ENCODE results near the gene CPHXL2. TPM values are rescaled to one million over a fixed set of nuclear protein-coding genes. Genes with fewer than 3 reads are reported as not detected.

The CPHXL2 gene
- total RNA-seq, 4 donors from 2014 or later, result not detected

- Histone ChIP-seq H3K4me1 (no peaks in the 10 kb centered on the region), H3K9me3 (no peaks in the 10 kb centered on the region), H3K36me3 (peaks cover under 1 to 97% of the 10 kb centered on the region in 2 donors), H3K27me3 (no peaks in the 10 kb centered on the region), H3K27ac (no peak overlapping the region), H3K4me3 (no peak overlapping the region)
- intact Hi-C loops (cut with DNase I; ENCODE audit: low total_unique reads) (no loop called here), in situ Hi-C loops (cut with MboI; ENCODE audit: low sequenced_read_pairs in 4 of 4) (loop anchor here in 1 of 4 donors (25.0 kb wide), 2 partner anchors 173 to 648 kb away; partner anchors contain the start of genes TMEM170A, WDR59 and ZNRF1)
- TF ChIP-seq POLR2A (IDR thresholded peaks at IDR 0.05), result no peak
- TF ChIP-seq, protein P1, sequence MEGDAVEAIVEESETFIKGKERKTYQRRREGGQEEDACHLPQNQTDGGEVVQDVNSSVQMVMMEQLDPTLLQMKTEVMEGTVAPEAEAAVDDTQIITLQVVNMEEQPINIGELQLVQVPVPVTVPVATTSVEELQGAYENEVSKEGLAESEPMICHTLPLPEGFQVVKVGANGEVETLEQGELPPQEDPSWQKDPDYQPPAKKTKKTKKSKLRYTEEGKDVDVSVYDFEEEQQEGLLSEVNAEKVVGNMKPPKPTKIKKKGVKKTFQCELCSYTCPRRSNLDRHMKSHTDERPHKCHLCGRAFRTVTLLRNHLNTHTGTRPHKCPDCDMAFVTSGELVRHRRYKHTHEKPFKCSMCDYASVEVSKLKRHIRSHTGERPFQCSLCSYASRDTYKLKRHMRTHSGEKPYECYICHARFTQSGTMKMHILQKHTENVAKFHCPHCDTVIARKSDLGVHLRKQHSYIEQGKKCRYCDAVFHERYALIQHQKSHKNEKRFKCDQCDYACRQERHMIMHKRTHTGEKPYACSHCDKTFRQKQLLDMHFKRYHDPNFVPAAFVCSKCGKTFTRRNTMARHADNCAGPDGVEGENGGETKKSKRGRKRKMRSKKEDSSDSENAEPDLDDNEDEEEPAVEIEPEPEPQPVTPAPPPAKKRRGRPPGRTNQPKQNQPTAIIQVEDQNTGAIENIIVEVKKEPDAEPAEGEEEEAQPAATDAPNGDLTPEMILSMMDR (IDR thresholded peaks at IDR 0.05 in 4 of 5, conservative IDR thresholded peaks at IDR 0.05 in 1 of 5), result no peak
- ATAC-seq (no peak), DNase-seq (no peak)
Observed at GRCh38 chr16:75635036-75635435, 41.8 kb downstream of the CPHXL2 start.

- TF ChIP-seq, protein P1 (IDR thresholded peaks at IDR 0.05 in 4 of 5, conservative IDR thresholded peaks at IDR 0.05 in 1 of 5), result no peak
- no peak for TF ChIP-seq POLR2A (IDR thresholded peaks at IDR 0.05)
Observed at GRCh38 chr16:75632857-75633256, 44.0 kb downstream of the CPHXL2 start.

DNA sequence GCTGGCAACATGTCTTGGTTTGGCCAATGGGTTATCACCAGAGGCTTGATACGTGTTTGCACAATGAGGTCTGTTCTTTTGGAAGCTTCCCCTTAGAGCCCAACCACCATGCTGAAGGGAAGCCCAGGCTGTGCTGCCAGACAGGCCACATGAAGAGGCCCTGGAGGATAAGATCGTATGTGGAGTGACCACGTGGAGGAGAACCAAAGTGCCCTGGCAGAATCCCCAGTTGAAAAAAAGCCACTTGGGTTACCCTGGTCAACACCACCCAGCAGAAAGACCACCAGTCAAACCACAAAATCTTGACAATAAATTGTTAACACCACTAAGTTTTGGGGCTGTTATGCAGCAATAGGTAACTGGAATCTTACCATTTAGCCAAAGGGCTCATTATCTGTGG lies 46.8 kb downstream of the CPHXL2 start:
- Histone ChIP-seq H3K4me1 (peaks cover 0 to 4% of the 10 kb centered on the region in 2 donors), H3K9me3 (no peaks in the 10 kb centered on the region), H3K36me3 (peaks cover 2 to 95% of the 10 kb centered on the region in 2 donors), H3K27ac (no peak overlapping the region), H3K4me3 (no peak overlapping the region), H3K27me3 (no peaks in the 10 kb centered on the region)
- no peak for DNase-seq
- in situ Hi-C loops (cut with MboI; ENCODE audit: low sequenced_read_pairs in 4 of 4), result loop anchor here in 1 of 4 donors (25.0 kb wide), 2 partner anchors 168 to 643 kb away; partner anchors contain the start of genes TMEM170A, WDR59 and ZNRF1
- intact Hi-C loops (cut with DNase I; ENCODE audit: low total_unique reads), result no loop called here
- TF ChIP-seq POLR2A (IDR thresholded peaks at IDR 0.05), result no peak
- TF ChIP-seq, protein P1 (IDR thresholded peaks at IDR 0.05 in 4 of 5, conservative IDR thresholded peaks at IDR 0.05 in 1 of 5), result no peak
- no peak for ATAC-seq

More at GRCh38 chr16:75632857-75633256, 44.0 kb downstream of the CPHXL2 start:
- no peak for DNase-seq
- Histone ChIP-seq H3K4me3 (no peak overlapping the region), H3K9me3 (no peaks in the 10 kb centered on the region), H3K4me1 (peaks cover 0 to 4% of the 10 kb centered on the region in 2 donors), H3K27ac (no peak overlapping the region), H3K27me3 (no peaks in the 10 kb centered on the region), H3K36me3 (peaks cover 2 to 97% of the 10 kb centered on the region in 2 donors)
- no peak for ATAC-seq
- intact Hi-C loops (cut with DNase I; ENCODE audit: low total_unique reads), result no loop called here
- in situ Hi-C loops (cut with MboI; ENCODE audit: low sequenced_read_pairs in 4 of 4), result loop anchor here in 1 of 4 donors (25.0 kb wide), 2 partner anchors 171 to 646 kb away; partner anchors contain the start of genes TMEM170A, WDR59 and ZNRF1

GRCh38 chr16:75629132-75629531 lies 47.7 kb downstream of the CPHXL2 start:
- peaks cover 2 to 86% of the 10 kb centered on the region in 2 donors for H3K36me3 ChIP-seq
- in situ Hi-C loops (cut with MboI; ENCODE audit: low sequenced_read_pairs in 4 of 4), result loop anchor here in 2 of 4 donors (10.0 to 25.0 kb wide), 3 partner anchors 64 to 642 kb away; partner anchors contain the start of genes GABARAPL2 (in 1 of the 2), TMEM170A (in 1 of the 2), WDR59 (in 1 of the 2) and ZNRF1 (in 1 of the 2)
- no peak for ATAC-seq

More at GRCh38 chr16:75629132-75629531, 47.7 kb downstream of the CPHXL2 start:
- intact Hi-C loops (cut with DNase I; ENCODE audit: low total_unique reads), result no loop called here
- DNase-seq, result no peak
- Histone ChIP-seq H3K27me3 (no peaks in the 10 kb centered on the region), H3K27ac (no peak overlapping the region), H3K4me3 (no peak overlapping the region), H3K4me1 (peaks cover 0 to 4% of the 10 kb centered on the region in 2 donors), H3K9me3 (no peaks in the 10 kb centered on the region)
- TF ChIP-seq, protein P1 (IDR thresholded peaks at IDR 0.05 in 4 of 5, conservative IDR thresholded peaks at IDR 0.05 in 1 of 5), result no peak
- TF ChIP-seq POLR2A (IDR thresholded peaks at IDR 0.05), result no peak

All from gastrocnemius medialis (tissue), 4 donors.